ENCODE results near the gene TRIM50. TPM values are rescaled to one million over a fixed set of nuclear protein-coding genes. Genes with fewer than 3 reads are reported as not detected.
"Not testable (repeated sequence)": the region's sequence is repeated elsewhere in the genome, so short reads cannot be mapped to it uniquely, and the experiment has no call there.

TRIM50 gene
- polyA plus RNA-seq (2013, experiment 1 of 2; ENCODE audit: insufficient read length), result not detected
- polyA plus RNA-seq (2013, experiment 2 of 2; ENCODE audit: insufficient read length), result not detected

- DNase-seq, result not testable (repeated sequence)
Measured at GRCh38 chr7:73327922-73328321, at the start of gene TRIM50, which contains the start of gene FKBP6. Gene TRIM50 (minus strand): TSS chr7:73328082. CDS start chr7:73324787, 3,295 bp downstream. Gene FKBP6 (plus strand): TSS chr7:73328161. CDS start chr7:73328429, 268 bp downstream.

- DNase-seq, result no peak
Measured at GRCh38 chr7:73376671-73377412, 49.0 kb upstream of the TRIM50 start.

- not testable (repeated sequence) for DNase-seq
Measured at GRCh38 chr7:73376262-73376661, 48.4 kb upstream of the TRIM50 start.

- no peak for DNase-seq
Measured at GRCh38 chr7:73373741-73374140, 45.9 kb upstream of the TRIM50 start.

- DNase-seq, result no peak
Measured at GRCh38 chr7:73369622-73370021, 41.7 kb upstream of the TRIM50 start.

GRCh38 chr7:73369009-73369408, 41.1 kb upstream of the TRIM50 start:
- DNase-seq, result no peak

- DNase-seq, result no peak
Measured at GRCh38 chr7:73366990-73367389, 39.1 kb upstream of the TRIM50 start.

- DNase-seq, result no peak
Measured at GRCh38 chr7:73366127-73366526, 38.2 kb upstream of the TRIM50 start.

- no peak for DNase-seq
Measured at GRCh38 chr7:73364006-73364728, 36.3 kb upstream of the TRIM50 start.

GRCh38 chr7:73363225-73364005, 35.5 kb upstream of the TRIM50 start:
- no peak for DNase-seq

GRCh38 chr7:73360590-73360989, 32.7 kb upstream of the TRIM50 start:
- DNase-seq, result not testable (repeated sequence)

- no peak for DNase-seq
Measured at GRCh38 chr7:73359746-73360375, 32.0 kb upstream of the TRIM50 start.

GRCh38 chr7:73359306-73359705, 31.4 kb upstream of the TRIM50 start:
- no peak for DNase-seq

- DNase-seq, result no peak
Measured at GRCh38 chr7:73358590-73359275, 30.9 kb upstream of the TRIM50 start.

GRCh38 chr7:73356159-73356558, 28.3 kb upstream of the TRIM50 start:
- DNase-seq, result no peak

GRCh38 chr7:73354821-73355220, 26.9 kb upstream of the TRIM50 start:
- no peak for DNase-seq

GRCh38 chr7:73354196-73354595, 26.3 kb upstream of the TRIM50 start:
- DNase-seq, result no peak

- no peak for DNase-seq
Measured at GRCh38 chr7:73353243-73353642, 25.4 kb upstream of the TRIM50 start.

- no peak for DNase-seq
Measured at GRCh38 chr7:73352784-73353183, 24.9 kb upstream of the TRIM50 start.

- no peak for DNase-seq
Measured at GRCh38 chr7:73351447-73352167, 23.7 kb upstream of the TRIM50 start.

Data from fibroblast of skin of back (primary cell).